GM10266 (cell line): ENCODE data around the gene PDE4D.

Experiments used
- DNase-seq: peaks from one replicate; pipeline ENCODE4 v3.0.0; 2012; ENCODE audit errors: extremely low spot score
- CTCF ChIP-seq: IDR thresholded peaks from 2 replicates; pipeline ENCODE4 v1.5.1; 2012; ENCODE audit warnings: mild to moderate bottlenecking, low read depth; ENCODE audit not compliant: control insufficient read depth, insufficient read depth; ENCODE audit errors: missing control alignments

The PDE4D gene

GRCh38 chr5:59236448-59236847 is 657.1 kb downstream of the PDE4D start:
- DNase-seq: no peak
- no peak for TF ChIP-seq CTCF

GRCh38 chr5:59234236-59234635 is 659.3 kb downstream of the PDE4D start:
- DNase-seq: no peak
- TF ChIP-seq CTCF: no peak

- TF ChIP-seq CTCF: no peak
- no peak for DNase-seq
Measured at GRCh38 chr5:59231221-59231931, 662.1 kb downstream of the PDE4D start.

- DNase-seq: no peak
- no peak for TF ChIP-seq CTCF
Measured at GRCh38 chr5:59222687-59223511, 670.6 kb downstream of the PDE4D start.

GRCh38 chr5:59221769-59222168 is 671.8 kb downstream of the PDE4D start:
- no peak for TF ChIP-seq CTCF
- no peak for DNase-seq

GRCh38 chr5:59218424-59219045 is 675.0 kb downstream of the PDE4D start:
- no peak for TF ChIP-seq CTCF
- DNase-seq: no peak
